Measurements from ENCODE around the gene FAM107B. TPM values are rescaled to one million over a fixed set of nuclear protein-coding genes. Genes with fewer than 3 reads are reported as not detected.

FAM107B gene
- total and polyA plus RNA-seq, 10 of the 15 experiments (the other 5 are each of a cell fraction or from before 2014, with no cell fraction given) = 22.9 to 162 (median 86.6) TPM

GRCh38 chr10:14676732-14677131 is 98.0 kb downstream of the FAM107B start (continued):
- no peak for TF ChIP-seq EP300 (IDR thresholded peaks at IDR 0.05; ENCODE audit: borderline replicate concordance in 1 of 2, control insufficient read depth in 1 of 2, low read depth in 2 of 2, low read length in 2 of 2)

DNA sequence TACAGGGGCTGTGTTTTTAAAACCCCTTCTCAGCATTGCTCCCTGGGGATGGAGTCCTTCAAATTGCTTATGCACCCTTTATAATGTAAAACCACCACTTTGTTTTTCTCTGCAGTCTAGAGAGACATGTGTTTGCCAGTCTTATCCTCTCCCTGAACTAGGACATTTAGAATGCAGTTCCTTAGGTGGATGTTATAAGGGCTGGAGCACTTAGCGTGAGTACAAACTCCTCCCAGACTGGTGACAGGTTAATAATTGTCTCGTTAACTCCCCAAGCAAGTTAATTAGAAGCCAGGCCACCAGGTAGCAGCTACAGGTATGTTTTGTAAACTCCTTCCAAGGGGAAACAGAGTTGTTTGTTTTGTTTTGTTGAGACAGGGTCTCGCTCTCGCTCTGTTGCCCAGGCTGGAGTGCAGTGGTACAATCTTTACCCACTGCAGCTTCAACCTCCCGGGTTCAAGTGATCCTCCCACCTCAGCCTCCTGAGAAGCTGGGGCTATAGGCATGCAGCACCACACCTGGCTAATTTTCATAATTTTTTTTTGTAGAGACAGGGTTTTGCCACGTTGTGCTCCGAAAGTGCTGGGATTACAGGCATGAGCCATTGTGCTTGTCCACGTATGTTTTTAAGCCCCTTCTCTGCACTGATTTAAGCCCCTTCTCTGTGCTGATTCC is 100.2 kb downstream of the FAM107B start:
- no peaks in the 10 kb centered on the region for H3K36me3 ChIP-seq (ENCODE audit: control insufficient read depth in 2 of 2, insufficient read depth in 2 of 2, low read length in 1 of 2)
- ChIA-PET SMC1A (ENCODE audit: uncharacterized antibody, unreplicated experiment) (interaction anchor here (1.2 to 1.5 kb wide), 2 partner anchors 12 to 74 kb away, joined by 3 read pairs; no protein-coding TSS in a partner anchor), POLR2A (no interaction called here), CTCF (interaction anchor here (1.1 kb wide), 1 partner anchor 150 kb away, joined by 3 read pairs; no protein-coding TSS in a partner anchor), RAD21 (ENCODE audit: unreplicated experiment) (no interaction called here)
- FAIRE-seq = no peak
- WGBS (ENCODE audit: insufficient coverage, insufficient replicate concordance, low lambda C conversion rate, missing lambda C conversion rate) = 46% methylated on average over 8 of the region's 8 CpGs
- ATAC-seq = peak; percentile 50
- H3K9me3 ChIP-seq (replicated peaks; ENCODE audit: control insufficient read depth, insufficient read depth, low read length) = no peaks in the 10 kb centered on the region; the same call in 2 of the 3 replicates
- no peaks in the 10 kb centered on the region for H3K4me1 ChIP-seq (ENCODE audit: control insufficient read depth, insufficient read depth, low read length)
- no peak overlapping the region for H3K4me2 ChIP-seq (ENCODE audit: control insufficient read depth, insufficient read depth)
- no peak for DNase-seq (ENCODE audit: low read depth, low spot score)
- no peak overlapping the region; the same call in 1 of the 2 replicates for H2AFZ ChIP-seq (ENCODE audit: control insufficient read depth, low read depth, low read length)
- H3K27ac ChIP-seq (ENCODE audit: control insufficient read depth, insufficient read depth) = no peak overlapping the region
- in situ Hi-C loops (cut with MboI) = no loop called here
- no peaks in the 10 kb centered on the region for H4K20me1 ChIP-seq (ENCODE audit: control insufficient read depth, insufficient read depth)
- H3K27me3 ChIP-seq (replicated peaks in 1 of 2; ENCODE audit: control insufficient read depth in 2 of 2, insufficient read depth in 2 of 2, low read length in 1 of 2) = peaks cover 0 to 3% of the 10 kb centered on the region in 2 experiments; a peak in 1 of 4 replicates
- no TSS peak for BruUV-seq (replicated peaks)
- H3K4me3 ChIP-seq = no peak overlapping the region
- no peak overlapping the region for H3K9ac ChIP-seq (ENCODE audit: control insufficient read depth, insufficient read depth, low read length)
- intact Hi-C loops (cut with micrococcal nuclease; ENCODE audit: unreplicated experiment) = no loop called here
- no peaks in the 10 kb centered on the region for H3K79me2 ChIP-seq (ENCODE audit: control insufficient read depth, insufficient read depth, low read length)
- TF ChIP-seq SREBF2 (IDR thresholded peaks at IDR 0.05; ENCODE audit: low read length) (no peak), MYB (IDR thresholded peaks at IDR 0.05; ENCODE audit: borderline replicate concordance, low read depth, low read length) (no peak), DPF2 (IDR thresholded peaks at IDR 0.05) (no peak), SKIL (IDR thresholded peaks at IDR 0.05; ENCODE audit: low read depth, poor library complexity, severe bottlenecking) (no peak), GABPA (IDR thresholded peaks at IDR 0.05; ENCODE audit: low read depth) (no peak), CBX5 (IDR thresholded peaks at IDR 0.05; ENCODE audit: low read depth) (no peak), NFXL1 (IDR thresholded peaks at IDR 0.05; ENCODE audit: borderline replicate concordance) (no peak), SUZ12 (IDR thresholded peaks at IDR 0.05; ENCODE audit: unreplicated experiment) (no peak), PRDM15 (CRISPR knock-in tag; IDR thresholded peaks at IDR 0.05) (no peak)
- TF ChIP-seq, protein P1, sequence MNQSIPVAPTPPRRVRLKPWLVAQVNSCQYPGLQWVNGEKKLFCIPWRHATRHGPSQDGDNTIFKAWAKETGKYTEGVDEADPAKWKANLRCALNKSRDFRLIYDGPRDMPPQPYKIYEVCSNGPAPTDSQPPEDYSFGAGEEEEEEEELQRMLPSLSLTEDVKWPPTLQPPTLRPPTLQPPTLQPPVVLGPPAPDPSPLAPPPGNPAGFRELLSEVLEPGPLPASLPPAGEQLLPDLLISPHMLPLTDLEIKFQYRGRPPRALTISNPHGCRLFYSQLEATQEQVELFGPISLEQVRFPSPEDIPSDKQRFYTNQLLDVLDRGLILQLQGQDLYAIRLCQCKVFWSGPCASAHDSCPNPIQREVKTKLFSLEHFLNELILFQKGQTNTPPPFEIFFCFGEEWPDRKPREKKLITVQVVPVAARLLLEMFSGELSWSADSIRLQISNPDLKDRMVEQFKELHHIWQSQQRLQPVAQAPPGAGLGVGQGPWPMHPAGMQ (IDR thresholded peaks at IDR 0.05; ENCODE audit: borderline replicate concordance) = no peak

Data from GM12878 (cell line).